Activated gamma-delta T cell (primary cell): Measurements from ENCODE around the gene LHFPL3.
"Not testable (repeated sequence)": the region's sequence is repeated elsewhere in the genome, so short reads cannot be mapped to it uniquely, and the experiment has no call there.

Experiments used
- DNase-seq: peaks from one replicate; lab custom pipeline; 2025; lab: John Stamatoyannopoulos, UW

The LHFPL3 gene

DNA sequence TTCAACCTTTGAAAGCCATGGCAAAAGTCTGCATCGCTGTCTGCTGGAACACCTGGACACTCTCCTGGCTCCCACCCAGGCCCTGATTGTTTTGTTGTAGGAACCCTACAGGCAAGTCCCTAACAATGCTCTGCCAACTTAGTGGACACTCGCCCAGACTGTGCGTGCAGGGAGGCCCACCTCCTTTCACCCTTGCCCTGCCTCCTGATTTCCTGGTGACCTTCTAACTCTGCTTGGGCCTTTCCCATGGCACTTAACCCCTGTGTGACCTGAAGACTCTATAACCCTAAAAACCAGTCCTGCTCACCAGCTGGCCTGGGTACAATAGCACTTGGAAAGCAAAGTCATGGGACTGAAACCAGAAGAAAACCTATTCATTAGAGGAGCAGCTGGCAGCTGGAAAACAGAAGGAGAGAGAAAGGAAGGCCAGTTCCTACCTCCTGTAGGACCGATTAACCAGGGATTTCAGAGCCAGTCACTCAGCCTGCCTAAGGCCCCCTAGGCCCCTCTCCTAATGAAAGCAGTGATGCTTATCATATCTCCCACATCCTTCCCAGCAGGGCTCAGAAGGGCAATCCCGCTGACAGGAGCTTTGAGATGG is 602.9 kb downstream of the LHFPL3 start:
- no peak for DNase-seq

DNA sequence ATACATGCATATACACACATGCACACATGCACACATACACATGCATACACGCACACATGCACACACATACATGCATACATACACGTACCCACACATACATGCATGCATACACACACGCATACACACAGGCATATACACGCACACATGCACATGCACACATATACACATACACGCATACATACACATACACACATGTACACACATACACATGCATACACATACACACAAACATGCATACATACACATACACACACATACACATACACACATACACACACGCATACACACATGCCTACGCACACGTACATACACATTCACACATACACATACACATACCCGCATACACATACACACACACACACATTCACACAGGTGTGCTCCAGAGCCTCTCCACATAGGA is 604.6 kb downstream of the LHFPL3 start:
- no peak for DNase-seq

DNA sequence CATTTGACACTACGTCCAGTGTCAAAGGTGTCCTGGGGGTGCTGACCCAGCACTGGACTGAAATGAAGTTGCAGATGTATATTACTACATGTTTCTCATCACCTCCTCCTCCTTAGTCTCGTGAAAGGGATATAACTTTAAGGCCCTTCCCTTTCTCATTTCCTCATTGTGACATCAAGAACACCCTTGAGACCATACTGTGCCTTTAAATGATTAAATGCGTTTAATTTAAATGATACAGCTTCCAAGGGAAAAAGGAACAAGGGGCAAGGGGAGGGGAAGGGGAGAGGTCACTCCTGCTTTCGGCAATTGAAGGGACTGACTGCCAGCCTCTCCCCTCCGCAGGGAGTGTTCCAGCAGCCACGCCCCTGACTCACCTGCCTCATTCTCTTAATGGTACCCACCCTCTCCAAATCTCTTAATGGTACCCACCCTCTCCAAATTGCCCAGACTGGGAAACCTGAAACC is 605.2 kb downstream of the LHFPL3 start:
- no peak for DNase-seq

DNA sequence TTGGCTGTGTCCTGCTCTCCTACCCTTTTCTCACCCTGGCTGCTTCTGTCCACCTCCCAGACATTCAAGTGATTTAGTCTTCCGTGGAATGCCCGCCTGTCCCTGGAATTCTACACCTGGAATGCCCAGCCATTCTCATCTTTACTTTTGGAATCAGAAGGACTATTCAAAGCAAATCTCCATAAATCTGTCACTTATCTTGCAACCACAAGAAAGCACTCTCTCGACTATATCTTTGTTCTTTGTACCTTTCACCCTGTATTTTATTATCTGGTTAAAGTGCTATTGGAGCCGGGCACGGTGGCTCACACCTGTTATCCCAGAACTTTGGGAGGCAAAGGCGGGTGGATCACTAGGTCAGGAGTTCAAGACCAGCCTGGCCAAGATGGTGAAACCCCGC is 606.3 kb downstream of the LHFPL3 start:
- no peak for DNase-seq

DNA sequence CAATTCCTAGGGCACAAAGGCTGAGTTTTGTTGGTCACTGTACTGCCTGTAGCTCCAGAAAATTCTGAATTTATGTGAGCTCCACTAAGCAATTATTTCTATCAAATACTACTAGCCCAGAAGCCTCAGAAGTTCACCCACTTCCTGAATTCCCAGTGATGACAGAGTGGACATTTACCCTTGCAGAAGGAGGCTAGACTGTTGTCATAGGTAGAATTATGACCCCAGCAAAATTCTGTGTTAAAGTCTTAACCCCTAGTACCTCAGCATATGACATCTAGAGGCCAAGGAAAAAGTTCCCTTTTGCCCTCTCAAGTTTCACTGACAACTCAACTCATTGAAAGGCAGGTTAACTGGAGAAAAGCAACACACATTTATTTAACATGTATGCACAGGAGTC is 606.9 kb downstream of the LHFPL3 start:
- DNase-seq = no peak

DNA sequence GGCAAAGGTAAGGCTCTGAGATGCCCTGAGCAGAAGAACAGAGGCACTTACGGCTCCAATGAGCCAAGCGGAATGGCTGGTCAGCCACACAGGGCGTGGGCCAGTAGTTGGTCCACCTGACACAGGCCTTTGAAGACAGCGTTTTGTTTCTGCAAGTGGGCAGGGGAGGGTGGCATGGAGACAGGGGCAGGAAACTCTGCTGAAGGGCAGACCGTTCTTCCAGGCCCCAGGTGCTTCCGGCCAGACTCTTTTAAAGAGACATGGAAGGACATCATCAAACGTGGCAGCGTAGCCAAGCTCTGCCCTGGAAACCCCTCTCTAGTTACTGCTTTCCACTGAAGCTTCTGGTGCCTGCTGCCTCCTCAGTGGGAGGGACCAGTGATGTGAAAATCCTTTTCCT is 608.1 kb downstream of the LHFPL3 start:
- DNase-seq = no peak

DNA sequence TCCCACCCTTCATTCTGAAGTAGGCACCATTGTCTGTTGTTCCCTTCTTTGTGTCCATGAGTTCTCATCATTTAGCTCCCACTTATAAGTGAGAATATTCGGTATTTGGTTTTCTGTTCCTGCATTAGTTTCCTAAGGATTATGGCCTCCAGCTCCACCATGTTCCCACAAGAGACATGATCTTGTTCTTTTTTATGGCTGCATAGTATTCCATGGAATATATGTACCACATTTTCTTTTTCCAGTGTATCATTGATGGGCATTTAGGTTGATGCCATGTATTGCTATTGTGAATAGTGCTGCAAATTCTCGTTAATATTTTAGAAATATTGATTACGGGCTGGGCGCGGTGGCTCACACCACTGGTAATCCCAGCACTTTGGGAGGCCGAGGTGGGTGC is 609.1 kb downstream of the LHFPL3 start:
- not testable (repeated sequence) for DNase-seq

DNA sequence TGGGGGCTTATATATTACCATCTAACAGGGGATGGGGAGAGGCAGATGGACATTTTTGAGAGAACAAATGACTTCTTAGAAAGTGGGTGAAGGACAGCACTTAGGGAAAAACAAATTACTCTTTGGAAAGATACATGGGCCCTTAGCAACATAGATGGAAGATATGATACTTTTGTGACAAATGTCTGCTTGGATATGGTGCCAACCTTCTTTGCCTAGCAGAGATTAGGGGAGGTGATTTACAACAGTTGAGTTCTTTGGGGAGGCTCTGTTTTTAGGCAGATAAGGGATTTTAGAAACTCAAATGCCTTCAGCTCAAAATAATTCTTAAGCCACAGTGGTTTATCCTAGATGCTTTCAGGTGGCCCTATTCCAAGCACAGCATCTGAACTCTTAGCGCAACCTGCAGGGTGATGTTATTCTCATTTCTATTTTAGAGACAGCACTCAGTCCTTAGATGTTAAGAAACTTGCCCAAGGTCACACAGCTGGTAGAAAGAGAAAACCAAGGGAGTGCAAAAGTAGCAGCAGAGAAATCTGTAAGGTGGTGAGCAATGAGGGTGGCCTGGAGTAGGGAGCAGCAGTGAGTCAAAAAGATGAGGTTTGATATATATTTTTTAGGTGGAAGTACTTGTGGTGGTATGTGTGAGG is 610.5 kb downstream of the LHFPL3 start:
- DNase-seq = no peak

DNA sequence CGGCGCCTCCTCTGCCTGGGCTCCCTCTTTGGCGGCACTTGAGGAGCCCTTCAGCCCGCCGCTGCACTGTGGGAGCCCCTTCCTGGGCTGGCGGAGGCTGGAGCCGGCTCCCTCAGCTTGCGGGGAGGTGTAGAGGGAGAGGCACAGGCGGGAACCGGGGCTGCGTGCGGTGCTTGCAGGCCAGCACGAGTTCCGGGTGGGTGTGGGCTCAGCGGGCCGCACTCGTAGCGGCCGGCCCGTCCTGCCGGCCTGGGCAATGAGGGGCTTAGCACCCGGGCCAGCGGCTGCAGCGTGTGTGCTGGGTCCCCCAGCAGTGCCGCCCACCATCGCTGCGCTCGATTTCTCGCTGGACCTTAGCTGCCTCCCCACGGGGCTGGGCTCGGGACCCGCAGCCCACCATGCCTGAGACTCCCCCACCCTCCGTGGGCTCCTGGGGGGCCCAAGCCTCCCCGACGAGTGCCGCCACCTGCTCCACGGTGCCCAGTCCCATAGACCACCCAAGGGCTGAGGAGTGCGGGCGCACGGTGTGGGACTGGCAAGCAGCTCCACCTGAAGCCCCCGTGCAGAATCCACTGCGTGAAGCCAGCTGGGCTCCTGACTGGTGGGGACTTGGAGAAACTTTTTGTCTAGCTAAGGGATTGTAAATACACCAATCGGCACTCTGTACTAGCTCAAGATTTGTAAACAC is 611.8 kb downstream of the LHFPL3 start:
- peak; percentile 16 for DNase-seq

DNA sequence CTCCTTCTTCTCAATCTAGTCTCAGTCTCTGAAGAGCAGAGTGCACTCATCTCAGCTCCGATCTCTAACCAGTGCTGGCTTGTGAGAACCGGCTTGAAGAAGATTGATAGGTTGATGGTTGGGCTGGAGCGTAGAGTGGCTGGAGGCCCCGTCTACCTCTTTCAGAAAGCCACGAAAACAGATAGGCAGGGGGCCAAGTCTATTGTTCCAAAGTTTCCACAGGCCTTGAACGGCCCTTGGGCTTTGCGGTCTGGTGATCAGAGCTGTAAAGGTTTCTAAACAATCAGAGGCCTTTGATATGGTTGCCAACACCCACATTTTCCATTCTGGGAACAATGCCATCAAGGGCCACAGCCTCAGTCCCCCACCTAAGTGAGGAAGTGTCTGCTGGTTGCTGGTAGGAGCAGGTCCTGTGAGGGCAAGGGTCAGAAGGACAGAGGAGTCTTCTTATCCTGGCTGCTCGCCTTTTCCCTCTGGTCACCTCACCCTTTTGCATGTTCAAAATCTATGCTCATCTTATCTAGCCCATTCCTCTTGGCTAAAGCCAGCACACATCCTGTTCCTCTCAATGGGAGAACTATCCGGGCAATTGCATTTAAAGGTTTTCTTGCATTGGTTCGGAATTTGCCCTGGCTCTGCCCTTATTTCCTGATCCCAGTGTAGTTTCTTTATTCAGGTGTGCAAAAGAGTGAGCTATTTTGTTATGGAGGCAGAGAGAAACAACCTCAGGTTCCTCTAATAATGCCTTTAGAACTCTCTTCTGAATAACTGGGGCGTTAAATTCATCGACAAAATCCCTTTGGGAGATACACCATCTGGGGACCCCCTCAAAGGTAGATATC is 615.3 kb downstream of the LHFPL3 start:
- DNase-seq = no peak

DNA sequence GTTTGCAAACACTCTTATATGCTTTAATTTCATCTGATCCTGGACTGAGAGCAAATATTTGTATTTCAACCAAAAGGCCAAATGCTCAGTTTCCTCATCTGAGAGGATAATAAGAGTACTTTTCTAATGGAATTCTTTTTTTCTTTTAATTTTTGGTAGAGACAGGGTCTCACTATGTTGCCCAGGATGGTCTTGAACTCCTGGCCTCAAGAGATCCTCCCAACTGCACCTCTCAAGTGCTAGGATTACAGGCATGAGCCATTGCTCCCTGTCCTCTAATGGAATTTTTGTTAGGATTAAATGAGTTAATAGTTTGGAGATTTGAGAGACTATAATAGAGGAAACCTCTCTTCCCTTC is 617.2 kb downstream of the LHFPL3 start:
- no peak for DNase-seq

DNA sequence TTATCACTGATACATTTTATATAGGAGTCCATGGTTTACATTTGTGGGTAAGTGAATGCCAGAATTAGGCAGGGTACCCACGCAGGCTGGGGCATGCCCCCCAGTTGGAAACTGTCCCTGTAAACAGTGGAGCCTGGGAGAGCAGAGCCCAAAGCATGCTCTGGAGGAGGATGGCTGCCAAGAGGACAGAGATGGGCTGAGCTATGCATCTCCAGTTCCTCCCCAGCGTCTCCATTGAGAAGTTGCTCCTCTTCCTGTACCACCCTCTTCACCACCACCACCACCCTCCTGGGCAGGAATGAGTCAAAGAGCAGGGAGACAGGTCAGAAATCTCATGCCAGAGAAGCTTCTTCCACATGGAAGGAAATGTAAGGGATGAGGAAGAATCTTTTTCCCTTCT is 617.9 kb downstream of the LHFPL3 start:
- DNase-seq = no peak

DNA sequence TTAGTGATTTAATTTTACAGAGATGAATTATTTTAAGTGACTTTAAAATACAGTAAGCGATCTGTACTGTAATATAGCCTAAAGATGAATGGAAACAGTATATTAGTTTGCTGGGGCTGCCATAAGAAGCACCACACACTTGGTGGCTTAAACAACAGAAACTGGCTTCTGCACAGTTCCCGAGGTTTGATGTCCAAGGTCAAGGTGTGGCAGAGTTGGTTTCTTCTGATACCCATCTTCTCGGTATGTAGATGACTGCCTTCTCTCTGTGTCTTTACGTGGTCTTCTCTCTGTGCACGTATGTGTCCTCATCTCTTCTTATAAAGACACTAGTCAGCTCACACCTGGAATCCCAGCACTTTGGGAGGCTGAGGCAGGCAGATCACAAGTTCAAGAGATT is 621.6 kb downstream of the LHFPL3 start:
- DNase-seq = no peak

DNA sequence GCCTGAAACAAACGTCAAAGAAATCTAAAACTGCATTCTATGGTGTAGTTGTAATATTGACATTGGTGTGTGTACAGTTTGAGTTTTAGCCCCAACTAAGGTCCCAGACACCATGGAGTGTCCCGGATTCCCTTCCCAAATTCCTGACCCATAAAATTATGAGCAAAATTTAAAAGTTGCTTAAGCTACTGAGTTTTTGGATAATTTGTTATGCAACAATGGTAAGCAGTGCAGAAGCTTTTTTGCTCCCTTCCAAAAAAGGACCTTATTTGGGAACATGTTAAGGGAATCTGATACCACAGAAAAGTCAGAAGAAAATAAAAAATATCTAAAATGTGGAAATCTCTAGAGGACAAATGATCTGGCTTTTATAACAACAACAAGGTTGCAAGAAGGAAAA is 622.4 kb downstream of the LHFPL3 start:
- no peak for DNase-seq

DNA sequence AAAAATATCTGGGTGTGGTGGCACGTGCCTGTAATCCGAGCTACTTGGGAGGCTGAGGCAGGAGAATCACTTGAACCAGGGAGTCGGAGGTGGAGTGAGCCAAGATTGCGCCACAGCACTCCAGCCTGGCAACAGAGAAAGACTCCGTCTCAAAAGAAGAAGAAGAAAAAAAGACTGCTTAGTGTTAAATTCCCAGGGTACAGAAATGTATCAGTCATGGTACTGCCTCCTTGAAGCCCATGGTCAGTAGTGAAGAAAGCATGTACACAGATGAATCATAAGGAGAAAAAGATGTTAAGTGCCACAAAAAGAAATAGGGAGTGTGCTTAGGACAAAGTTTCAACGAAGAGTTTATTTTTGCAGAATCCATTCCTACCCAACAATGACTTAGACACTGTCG is 623.1 kb downstream of the LHFPL3 start:
- DNase-seq = no peak

DNA sequence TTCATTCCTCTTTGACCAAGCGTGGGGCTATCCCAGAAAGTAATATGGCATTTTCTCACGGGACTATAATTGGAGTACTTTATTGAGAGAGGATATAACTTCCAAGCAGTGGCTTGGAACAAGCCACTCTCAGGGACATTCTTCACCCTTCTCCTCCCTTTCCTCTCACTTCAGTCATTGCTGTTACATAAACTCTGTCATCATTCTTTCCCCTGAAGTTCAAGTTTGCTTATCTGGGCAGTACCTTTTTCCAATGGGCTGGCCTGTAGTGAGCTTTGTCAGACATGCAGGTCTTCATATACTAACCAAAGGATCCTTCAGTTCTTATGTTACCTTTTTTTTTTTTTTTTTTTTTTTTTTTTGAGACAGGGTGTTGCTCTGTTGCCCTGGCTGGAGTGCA is 626.9 kb downstream of the LHFPL3 start:
- DNase-seq = no peak
